Right atrium auricular region (tissue), 2 donors: ENCODE measurements around the gene CERS4. TPM values are rescaled to one million over a fixed set of nuclear protein-coding genes. Genes with fewer than 3 reads are reported as not detected.
A peak's percentile ranks its signal among the peaks of the same experiment; 100 is the strongest.

Experiments
- DNase-seq: peaks from one replicate; pipeline ENCODE4 v3.0.0-alpha.2; 2019; ENCODE audit warnings: low spot score
- H3K27ac ChIP-seq, 2 donors: fragments of 200-600 bp; sonication (generic); 1 replicate in 1 of 2; 2 replicates in 1 of 2; pipeline ENCODE4 v1.5.1; 2016 to 2019
- H3K27me3 ChIP-seq, 2 donors: fragments of 200-600 bp; sonication (generic); one replicate each; pipeline versions ENCODE4 v1.5.1 to v1.6.0; 2017 to 2019
- H3K36me3 ChIP-seq: fragments of 200-600 bp; sonication (generic); one replicate; pipeline ENCODE4 v1.5.1; 2016
- H3K4me1 ChIP-seq, 2 donors: fragments of 200-600 bp; sonication (generic); one replicate each; pipeline versions ENCODE4 v1.5.1 to v1.6.0; 2017 to 2019
- H3K4me3 ChIP-seq, 2 donors: fragments of 200-600 bp; sonication (generic); 1 replicate in 1 of 2; 2 replicates in 1 of 2; pipeline ENCODE4 v1.5.1; 2017 to 2019; ENCODE audit warnings: mild to moderate bottlenecking in 1 of 2, moderate library complexity in 1 of 2
- H3K9me3 ChIP-seq, 2 donors: fragments of 200-600 bp; sonication (generic); one replicate each; pipeline ENCODE4 v1.5.1; 2019
- CTCF ChIP-seq, 2 donors: fragments of 200-600 bp; sonication (generic); IDR thresholded peaks; one replicate each; pipeline ENCODE4 v1.5.1; 2019; ENCODE audit warnings: antibody characterized with exemption in 2 of 2
- total RNA-seq, 2 donors: library from RNA; depleted of rRNA; stranded (reverse); fragments of >200 nt; gene quantifications; one replicate each; pipeline ENCODE4 v1.1.0, GENCODE V29; 2016

CERS4 gene
- total RNA-seq, 2 donors from 2014 or later = 19.4 to 20.5 TPM

- DNase-seq = peak; percentile 58
Observed at GRCh38 chr19:8307400-8307964, 98.3 kb downstream of the CERS4 start.

GRCh38 chr19:8307965-8308866 lies 99.0 kb downstream of the CERS4 start, which contains the start of gene CD320:
Gene CD320 (minus strand): TSS chr19:8308358. CDS start chr19:8308290, 68 bp downstream.
- H3K4me3 ChIP-seq = peak within 1 kb of the TSS; percentile 43 to 64
- H3K4me1 ChIP-seq = peaks cover 0 to 41% of the 10 kb centered on the region in 2 donors
- peak; percentile 90 for DNase-seq
- no peaks in the 10 kb centered on the region for H3K9me3 ChIP-seq
- no peaks in the 10 kb centered on the region for H3K27me3 ChIP-seq
- peak within 1 kb of the TSS; percentile 54 to 72 for H3K27ac ChIP-seq
- TF ChIP-seq CTCF (IDR thresholded peaks at IDR 0.05) = no peak
- H3K36me3 ChIP-seq = peaks cover 27% of the 10 kb centered on the region

More at GRCh38 chr19:8307400-8307964, 98.3 kb downstream of the CERS4 start:
- H3K9me3 ChIP-seq = no peaks in the 10 kb centered on the region
- no peaks in the 10 kb centered on the region for H3K27me3 ChIP-seq
- H3K4me3 ChIP-seq = peak overlapping the region; percentile 43 to 64
- peaks cover 27% of the 10 kb centered on the region for H3K36me3 ChIP-seq
- no peak for TF ChIP-seq CTCF (IDR thresholded peaks at IDR 0.05)
- H3K4me1 ChIP-seq = peaks cover 0 to 46% of the 10 kb centered on the region in 2 donors
- peak overlapping the region in 1 of 2 donors; percentile 72 for H3K27ac ChIP-seq

- Histone ChIP-seq H3K36me3 (peaks cover 34% of the 10 kb centered on the region), H3K9me3 (no peaks in the 10 kb centered on the region), H3K27me3 (no peaks in the 10 kb centered on the region), H3K27ac (peak overlapping the region; percentile 54 to 72), H3K4me3 (peak overlapping the region in 1 of 2 donors; percentile 64), H3K4me1 (peaks cover 0 to 41% of the 10 kb centered on the region in 2 donors)
- DNase-seq = peak; percentile 54
- no peak for TF ChIP-seq CTCF (IDR thresholded peaks at IDR 0.05)
Observed at GRCh38 chr19:8308891-8309291, 99.7 kb downstream of the CERS4 start.

GRCh38 chr19:8310342-8311055 lies 101.3 kb downstream of the CERS4 start:
- H3K27me3 ChIP-seq = no peaks in the 10 kb centered on the region
- H3K27ac ChIP-seq = no peak overlapping the region
- no peak overlapping the region for H3K4me3 ChIP-seq
- peaks cover 40% of the 10 kb centered on the region for H3K36me3 ChIP-seq
- no peak for TF ChIP-seq CTCF (IDR thresholded peaks at IDR 0.05)
- DNase-seq = no peak
- H3K4me1 ChIP-seq = peaks cover 0 to 41% of the 10 kb centered on the region in 2 donors
- H3K9me3 ChIP-seq = no peaks in the 10 kb centered on the region

GRCh38 chr19:8311461-8312260 lies 102.5 kb downstream of the CERS4 start:
- peaks cover 48% of the 10 kb centered on the region for H3K36me3 ChIP-seq
- H3K9me3 ChIP-seq = no peaks in the 10 kb centered on the region
- peaks cover 0 to 42% of the 10 kb centered on the region in 2 donors for H3K4me1 ChIP-seq
- H3K4me3 ChIP-seq = no peak overlapping the region
- TF ChIP-seq CTCF (IDR thresholded peaks at IDR 0.05) = no peak
- H3K27me3 ChIP-seq = no peaks in the 10 kb centered on the region
- H3K27ac ChIP-seq = peak overlapping the region; percentile 35 to 37
- DNase-seq = no peak
